Measurements from ENCODE around the gene EVC2.

Gene EVC2

GRCh38 chr4:5750946-5751665, 42.7 kb upstream of the EVC2 start:
- Histone ChIP-seq H3K4me3 (ENCODE audit: low read length, poor library complexity, severe bottlenecking) (no peak overlapping the region), H3K9me2 (replicated peaks; ENCODE audit: low read depth, low read length) (no peaks in the 10 kb centered on the region), H3K9ac (ENCODE audit: low read depth, low read length, poor library complexity, severe bottlenecking) (no peak overlapping the region), H4K20me1 (ENCODE audit: insufficient read depth, low read length, poor library complexity, severe bottlenecking) (no peaks in the 10 kb centered on the region), H3K36me3 (ENCODE audit: insufficient read depth, low read length) (no peaks in the 10 kb centered on the region), H3K79me2 (ENCODE audit: insufficient read depth, low read length) (no peaks in the 10 kb centered on the region), H3K4me2 (ENCODE audit: low read depth, low read length, poor library complexity, severe bottlenecking) (no peak overlapping the region), H2AFZ (ENCODE audit: low read length) (no peak overlapping the region), H3F3A (ENCODE audit: low read depth) (no peaks in the 10 kb centered on the region), H3K27me3 (ENCODE audit: insufficient read depth, low read length, poor library complexity, severe bottlenecking) (no peaks in the 10 kb centered on the region), H3K9me3 (ENCODE audit: insufficient read depth, low read depth, low read length) (peaks cover 5% of the 10 kb centered on the region; the same call in 1 of the 2 replicates), H3K4me1 (ENCODE audit: insufficient read depth, low read length, poor library complexity, severe bottlenecking) (no peaks in the 10 kb centered on the region)
- no peak for TF ChIP-seq CTCF (conservative IDR thresholded peaks at IDR 0.05; ENCODE audit: low read length)
- TF ChIP-seq EZH2phosphoT487 (IDR thresholded peaks at IDR 0.05; ENCODE audit: borderline replicate concordance) = no peak

GRCh38 chr4:5750052-5750945, 41.9 kb upstream of the EVC2 start:
- H3K27me3 ChIP-seq (ENCODE audit: insufficient read depth, low read length, poor library complexity, severe bottlenecking) = no peaks in the 10 kb centered on the region
- H3K9ac ChIP-seq (ENCODE audit: low read depth, low read length, poor library complexity, severe bottlenecking) = no peak overlapping the region
- no peaks in the 10 kb centered on the region for H3F3A ChIP-seq (ENCODE audit: low read depth)
- no peak overlapping the region for H3K4me2 ChIP-seq (ENCODE audit: low read depth, low read length, poor library complexity, severe bottlenecking)
- no peaks in the 10 kb centered on the region for H3K4me1 ChIP-seq (ENCODE audit: insufficient read depth, low read length, poor library complexity, severe bottlenecking)
- no peak overlapping the region for H3K4me3 ChIP-seq (ENCODE audit: low read length, poor library complexity, severe bottlenecking)
- no peak for TF ChIP-seq EZH2phosphoT487 (IDR thresholded peaks at IDR 0.05; ENCODE audit: borderline replicate concordance)
- TF ChIP-seq CTCF (conservative IDR thresholded peaks at IDR 0.05; ENCODE audit: low read length) = no peak
- no peaks in the 10 kb centered on the region for H4K20me1 ChIP-seq (ENCODE audit: insufficient read depth, low read length, poor library complexity, severe bottlenecking)
- no peaks in the 10 kb centered on the region for H3K36me3 ChIP-seq (ENCODE audit: insufficient read depth, low read length)
- no peaks in the 10 kb centered on the region for H3K9me2 ChIP-seq (replicated peaks; ENCODE audit: low read depth, low read length)
- peaks cover 8% of the 10 kb centered on the region; the same call in 1 of the 2 replicates for H3K9me3 ChIP-seq (ENCODE audit: insufficient read depth, low read depth, low read length)
- H2AFZ ChIP-seq (ENCODE audit: low read length) = no peak overlapping the region
- H3K79me2 ChIP-seq (ENCODE audit: insufficient read depth, low read length) = no peaks in the 10 kb centered on the region

GRCh38 chr4:5749568-5749967, 41.2 kb upstream of the EVC2 start:
- H3K4me3 ChIP-seq (ENCODE audit: low read length, poor library complexity, severe bottlenecking) = no peak overlapping the region
- H3F3A ChIP-seq (ENCODE audit: low read depth) = no peaks in the 10 kb centered on the region
- H3K9ac ChIP-seq (ENCODE audit: low read depth, low read length, poor library complexity, severe bottlenecking) = no peak overlapping the region
- peaks cover 8% of the 10 kb centered on the region; the same call in 1 of the 2 replicates for H3K9me3 ChIP-seq (ENCODE audit: insufficient read depth, low read depth, low read length)
- no peak for TF ChIP-seq EZH2phosphoT487 (IDR thresholded peaks at IDR 0.05; ENCODE audit: borderline replicate concordance)
- no peak for TF ChIP-seq CTCF (conservative IDR thresholded peaks at IDR 0.05; ENCODE audit: low read length)
- no peaks in the 10 kb centered on the region for H4K20me1 ChIP-seq (ENCODE audit: insufficient read depth, low read length, poor library complexity, severe bottlenecking)
- no peaks in the 10 kb centered on the region for H3K4me1 ChIP-seq (ENCODE audit: insufficient read depth, low read length, poor library complexity, severe bottlenecking)
- no peaks in the 10 kb centered on the region for H3K27me3 ChIP-seq (ENCODE audit: insufficient read depth, low read length, poor library complexity, severe bottlenecking)
- no peaks in the 10 kb centered on the region for H3K9me2 ChIP-seq (replicated peaks; ENCODE audit: low read depth, low read length)
- no peaks in the 10 kb centered on the region for H3K36me3 ChIP-seq (ENCODE audit: insufficient read depth, low read length)
- no peak overlapping the region for H3K4me2 ChIP-seq (ENCODE audit: low read depth, low read length, poor library complexity, severe bottlenecking)
- no peaks in the 10 kb centered on the region for H3K79me2 ChIP-seq (ENCODE audit: insufficient read depth, low read length)
- no peak overlapping the region for H2AFZ ChIP-seq (ENCODE audit: low read length)
